IPS DF 4.7 (cell line): ENCODE results near the gene ZNF862.
"Not testable (repeated sequence)": the region's sequence is repeated elsewhere in the genome, so short reads cannot be mapped to it uniquely, and the experiment has no call there.

ENCODE experiments used
- DNase-seq: peaks from one replicate; pipeline ENCODE4 v3.0.0-alpha.2; 2013; ENCODE audit warnings: low spot score; ENCODE audit errors: extremely low read depth

Gene ZNF862

GRCh38 chr7:149824748-149825566 is 13.2 kb upstream of the ZNF862 start:
- no peak for DNase-seq

GRCh38 chr7:149825567-149826343 is 12.4 kb upstream of the ZNF862 start:
- no peak for DNase-seq

- no peak for DNase-seq
Observed at GRCh38 chr7:149826344-149827088, 11.7 kb upstream of the ZNF862 start.

GRCh38 chr7:149827089-149827981 is 10.8 kb upstream of the ZNF862 start:
- no peak for DNase-seq

- DNase-seq, result no peak
Observed at GRCh38 chr7:149828357-149829309, 9.5 kb upstream of the ZNF862 start.

GRCh38 chr7:149830527-149830926 is 7.6 kb upstream of the ZNF862 start:
- DNase-seq, result not testable (repeated sequence)

GRCh38 chr7:149830997-149831740 is 7.0 kb upstream of the ZNF862 start:
- no peak for DNase-seq

- no peak for DNase-seq
Observed at GRCh38 chr7:149831741-149832219, 6.4 kb upstream of the ZNF862 start.

GRCh38 chr7:149832332-149833041 is 5.7 kb upstream of the ZNF862 start:
- no peak for DNase-seq

GRCh38 chr7:149833495-149834130 is 4.6 kb upstream of the ZNF862 start:
- no peak for DNase-seq

- no peak for DNase-seq
Observed at GRCh38 chr7:149834601-149835000, 3.6 kb upstream of the ZNF862 start.

- no peak for DNase-seq
Observed at GRCh38 chr7:149836434-149836833, 1.7 kb upstream of the ZNF862 start.

GRCh38 chr7:149837564-149838223 is 481 bp upstream of the ZNF862 start:
- DNase-seq, result no peak

- no peak for DNase-seq
Observed at GRCh38 chr7:149838992-149839408, 825 bp downstream of the ZNF862 start.

- no peak for DNase-seq
Observed at GRCh38 chr7:149839933-149840332, 1.8 kb downstream of the ZNF862 start.

GRCh38 chr7:149843566-149843965 is 5.4 kb downstream of the ZNF862 start:
- DNase-seq, result no peak

- DNase-seq, result no peak
Observed at GRCh38 chr7:149844445-149844844, 6.3 kb downstream of the ZNF862 start.
